Neutrophil (primary cell): Measurements from ENCODE around the gene TNXB.

Experiments used
- H3K27ac ChIP-seq: fragments of 200-600 bp; sonication (generic); 2 replicates; pipeline ENCODE4 v1.5.1; 2016; ENCODE audit warnings: mild to moderate bottlenecking, moderate library complexity
- H3K27me3 ChIP-seq: fragments of 200-600 bp; sonication (generic); 2 replicates; pipeline ENCODE4 v1.6.0; 2016; ENCODE audit warnings: mild to moderate bottlenecking
- H3K36me3 ChIP-seq: fragments of 200-600 bp; sonication (generic); 2 replicates; pipeline ENCODE4 v1.5.1; 2017
- H3K4me1 ChIP-seq, 2 experiments: fragments of 200-600 bp in 1 of 2; sonication (generic) in 1 of 2; 1 replicate in 1 of 2; 2 replicates in 1 of 2; pipeline versions ENCODE4 v1.5.1 to v1.6.1; 2013 to 2016; ENCODE audit warnings: low read depth in 1 of 2, low read length in 1 of 2, mild to moderate bottlenecking in 1 of 2, moderate library complexity in 1 of 2; ENCODE audit not compliant: control insufficient read depth in 1 of 2, insufficient read depth in 1 of 2
- H3K4me3 ChIP-seq, 2 experiments: fragments of 200-600 bp in 1 of 2; sonication (generic) in 1 of 2; 1 replicate in 1 of 2; 2 replicates in 1 of 2; pipeline ENCODE4 v1.5.1; 2013 to 2016; ENCODE audit warnings: low read depth in 1 of 2, low read length in 1 of 2, mild to moderate bottlenecking in 1 of 2, moderate library complexity in 1 of 2
- H3K9me3 ChIP-seq: fragments of 200-600 bp; sonication (generic); 2 replicates; pipeline ENCODE4 v1.5.1; 2016
- TF ChIP-seq, protein P1 (sequence below): fragments of 200-600 bp; sonication (generic); IDR thresholded peaks from 2 replicates; pipeline ENCODE4 v1.5.1; 2016; ENCODE audit warnings: antibody characterized with exemption

TNXB gene

DNA sequence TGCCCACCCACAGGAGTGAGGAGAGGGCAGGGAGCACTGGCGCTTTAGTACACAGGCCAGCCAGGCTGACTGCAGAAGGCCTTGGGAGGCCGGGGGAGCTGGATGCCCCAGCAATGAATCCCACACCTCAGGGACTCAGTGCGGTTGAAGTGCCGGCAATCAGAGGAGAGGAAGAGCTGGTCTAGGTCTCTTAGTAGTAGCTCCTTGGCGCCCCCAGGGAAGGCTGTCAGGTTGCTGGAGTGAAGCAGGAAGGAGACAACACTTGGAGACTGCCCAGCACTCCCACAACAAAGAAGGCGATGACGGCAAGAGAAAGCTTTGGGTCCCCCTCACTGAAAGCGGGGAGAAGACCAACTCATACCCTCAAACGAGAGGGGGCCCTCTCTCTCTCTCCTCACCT, 8.3 kb upstream of the TNXB start:
- Histone ChIP-seq H3K9me3 (no peaks in the 10 kb centered on the region), H3K36me3 (peaks cover 97% of the 10 kb centered on the region), H3K4me3 (no peak overlapping the region), H3K27ac (no peak overlapping the region), H3K27me3 (no peaks in the 10 kb centered on the region), H3K4me1 (no peaks in the 10 kb centered on the region)
- TF ChIP-seq, protein P1, sequence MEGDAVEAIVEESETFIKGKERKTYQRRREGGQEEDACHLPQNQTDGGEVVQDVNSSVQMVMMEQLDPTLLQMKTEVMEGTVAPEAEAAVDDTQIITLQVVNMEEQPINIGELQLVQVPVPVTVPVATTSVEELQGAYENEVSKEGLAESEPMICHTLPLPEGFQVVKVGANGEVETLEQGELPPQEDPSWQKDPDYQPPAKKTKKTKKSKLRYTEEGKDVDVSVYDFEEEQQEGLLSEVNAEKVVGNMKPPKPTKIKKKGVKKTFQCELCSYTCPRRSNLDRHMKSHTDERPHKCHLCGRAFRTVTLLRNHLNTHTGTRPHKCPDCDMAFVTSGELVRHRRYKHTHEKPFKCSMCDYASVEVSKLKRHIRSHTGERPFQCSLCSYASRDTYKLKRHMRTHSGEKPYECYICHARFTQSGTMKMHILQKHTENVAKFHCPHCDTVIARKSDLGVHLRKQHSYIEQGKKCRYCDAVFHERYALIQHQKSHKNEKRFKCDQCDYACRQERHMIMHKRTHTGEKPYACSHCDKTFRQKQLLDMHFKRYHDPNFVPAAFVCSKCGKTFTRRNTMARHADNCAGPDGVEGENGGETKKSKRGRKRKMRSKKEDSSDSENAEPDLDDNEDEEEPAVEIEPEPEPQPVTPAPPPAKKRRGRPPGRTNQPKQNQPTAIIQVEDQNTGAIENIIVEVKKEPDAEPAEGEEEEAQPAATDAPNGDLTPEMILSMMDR: no peak

DNA sequence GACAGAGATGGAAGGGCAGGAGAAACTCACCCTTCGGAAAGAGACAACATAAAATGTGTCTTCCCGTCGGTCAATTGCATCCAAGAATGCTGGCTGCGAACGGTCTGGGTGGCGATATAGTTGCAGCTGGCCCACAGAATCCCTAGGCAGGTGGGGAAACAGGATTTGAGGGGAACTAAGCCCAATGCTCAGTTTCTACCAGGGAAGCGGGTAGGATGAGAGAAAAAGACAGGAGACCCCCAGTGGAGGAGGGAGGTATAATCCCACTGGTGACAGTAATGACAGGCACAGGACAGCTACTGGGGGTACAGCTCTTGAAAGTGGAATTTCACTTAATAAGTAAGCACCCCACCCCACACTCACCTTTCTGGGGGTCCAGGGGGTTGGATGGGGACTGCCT, 7.5 kb upstream of the TNXB start:
- no peaks in the 10 kb centered on the region for H3K27me3 ChIP-seq
- H3K36me3 ChIP-seq: peaks cover 98% of the 10 kb centered on the region
- H3K4me3 ChIP-seq: no peak overlapping the region
- no peaks in the 10 kb centered on the region for H3K9me3 ChIP-seq
- TF ChIP-seq, protein P1: no peak
- no peak overlapping the region for H3K27ac ChIP-seq
- no peaks in the 10 kb centered on the region for H3K4me1 ChIP-seq

DNA sequence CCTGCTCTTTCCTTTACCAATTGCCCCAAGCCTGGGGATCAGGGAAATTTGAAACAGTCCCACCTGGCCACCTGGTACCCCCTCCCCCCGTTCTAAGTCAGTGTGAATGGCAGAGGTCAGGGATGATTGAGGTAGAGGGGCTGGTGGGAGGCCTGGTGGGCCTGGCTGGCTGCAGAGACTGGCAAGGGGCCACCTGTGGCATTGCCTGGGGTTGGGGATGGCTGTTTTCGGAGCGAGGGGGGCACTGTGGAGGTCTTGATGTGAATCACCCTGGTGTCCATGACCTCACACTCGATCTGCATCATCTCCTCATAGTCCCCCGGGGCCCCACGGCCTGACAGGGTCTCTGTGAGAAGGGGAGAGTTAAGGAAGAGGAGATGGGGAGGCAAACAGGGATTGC, 6.5 kb upstream of the TNXB start:
- peaks cover 98% of the 10 kb centered on the region for H3K36me3 ChIP-seq
- no peaks in the 10 kb centered on the region for H3K4me1 ChIP-seq
- H3K4me3 ChIP-seq: no peak overlapping the region
- no peak overlapping the region for H3K27ac ChIP-seq
- H3K9me3 ChIP-seq: no peaks in the 10 kb centered on the region
- no peaks in the 10 kb centered on the region for H3K27me3 ChIP-seq
- TF ChIP-seq, protein P1: no peak

DNA sequence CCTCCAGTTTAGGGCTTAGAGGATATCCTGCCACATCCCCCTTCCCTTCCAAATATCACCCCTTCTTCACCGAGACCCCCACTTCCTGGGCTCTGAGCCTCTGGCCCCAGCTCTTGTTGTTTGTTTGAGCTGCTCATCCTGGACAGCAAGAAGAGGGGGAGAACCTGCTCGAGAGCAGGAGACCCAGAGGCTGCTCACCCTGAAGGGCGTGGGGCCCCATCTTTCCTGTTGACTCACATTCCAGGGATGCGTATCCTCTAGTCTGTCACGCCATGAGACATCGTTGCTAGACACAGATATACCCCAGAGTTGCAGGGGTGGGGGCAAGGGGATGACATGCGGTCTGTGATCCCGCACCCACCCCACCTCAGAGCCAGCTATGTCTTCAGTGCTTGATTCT, 5.7 kb upstream of the TNXB start:
- TF ChIP-seq, protein P1: no peak
- H3K4me1 ChIP-seq: no peaks in the 10 kb centered on the region
- no peaks in the 10 kb centered on the region for H3K9me3 ChIP-seq
- H3K27me3 ChIP-seq: peaks cover 3% of the 10 kb centered on the region
- H3K27ac ChIP-seq: no peak overlapping the region
- H3K4me3 ChIP-seq: no peak overlapping the region
- peaks cover 93% of the 10 kb centered on the region for H3K36me3 ChIP-seq

DNA sequence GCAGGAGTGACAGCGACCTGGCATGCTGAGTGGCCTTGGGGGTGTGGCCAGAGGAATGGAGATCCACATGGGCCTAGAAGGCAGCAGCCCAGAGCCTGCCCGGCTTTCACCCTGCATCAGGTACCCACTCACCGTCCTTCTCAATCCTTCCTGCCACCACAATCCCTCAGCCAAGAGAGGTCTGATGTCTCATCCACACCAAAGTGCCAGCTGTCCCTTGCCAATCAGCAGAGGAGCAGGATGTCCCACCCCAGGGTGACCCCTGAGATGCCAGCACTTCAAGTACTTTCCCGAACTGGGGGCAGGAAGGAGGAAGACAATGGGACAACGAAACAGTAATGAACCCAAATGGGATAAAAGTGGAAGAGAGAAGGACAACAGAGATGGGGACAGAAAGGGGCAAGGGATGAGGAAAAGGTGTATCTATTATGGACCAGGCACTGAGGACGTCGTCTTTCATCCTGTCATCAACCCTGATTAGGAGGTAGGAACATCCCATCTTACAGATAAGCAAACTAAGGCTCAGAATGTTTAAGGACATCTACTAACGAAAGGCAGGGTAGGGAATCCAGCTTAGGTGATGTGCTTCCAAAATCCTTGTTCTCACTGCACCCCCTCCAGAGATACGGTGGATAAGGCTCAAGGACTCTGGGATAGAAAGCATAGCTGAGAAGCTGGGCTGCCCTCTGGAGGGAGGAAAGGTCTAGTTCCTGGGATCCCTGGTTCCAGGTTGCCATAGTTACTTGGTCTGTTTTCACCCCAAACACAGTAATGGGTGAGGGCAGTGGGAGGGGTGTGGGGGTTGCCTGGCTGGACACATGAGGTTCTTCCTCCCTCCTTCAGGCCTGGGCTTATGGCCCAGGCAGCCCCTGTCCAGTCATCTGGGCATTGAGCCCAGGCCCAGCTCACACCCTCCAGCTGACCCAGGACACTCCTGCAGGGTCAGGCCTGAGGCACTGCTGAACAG, 4.5 kb upstream of the TNXB start:
- H3K9me3 ChIP-seq: no peaks in the 10 kb centered on the region
- no peak overlapping the region for H3K4me3 ChIP-seq
- H3K4me1 ChIP-seq: no peaks in the 10 kb centered on the region
- H3K36me3 ChIP-seq: peaks cover 82% of the 10 kb centered on the region
- TF ChIP-seq, protein P1: no peak
- peak overlapping the region; percentile 13 for H3K27ac ChIP-seq
- peaks cover 14% of the 10 kb centered on the region for H3K27me3 ChIP-seq
